Cardiac muscle cell (in vitro differentiated cells and primary cell): ENCODE results near the gene ADAR. TPM values are rescaled to one million over a fixed set of nuclear protein-coding genes. Genes with fewer than 3 reads are reported as not detected.
A peak's percentile ranks its signal among the peaks of the same experiment; 100 is the strongest.

Experiments
- DNase-seq, 2 donors: peaks; one replicate each; pipeline versions ENCODE4 v3.0.0 to v3.0.0-alpha.2; 2010 to 2017; ENCODE audit warnings: low read depth in 1 of 2, low spot score in 1 of 2
- H3K27ac ChIP-seq: fragments of 200-600 bp; sonication (generic); 2 replicates; pipeline ENCODE4 v1.5.1; 2016
- H3K27me3 ChIP-seq: fragments of 200-600 bp; sonication (generic); 2 replicates; pipeline ENCODE4 v1.6.0; 2016; ENCODE audit warnings: control low read depth
- H3K36me3 ChIP-seq: fragments of 200-600 bp; sonication (generic); 2 replicates; pipeline ENCODE4 v1.5.1; 2016; ENCODE audit warnings: control low read depth
- H3K4me1 ChIP-seq: fragments of 200-600 bp; sonication (generic); 2 replicates; pipeline ENCODE4 v1.8.1; 2017; ENCODE audit warnings: low read depth, mild to moderate bottlenecking, mixed run types
- H3K4me3 ChIP-seq: fragments of 200-600 bp; sonication (generic); 2 replicates; pipeline ENCODE4 v1.5.1; 2016; ENCODE audit warnings: mild to moderate bottlenecking
- H3K9me3 ChIP-seq: fragments of 200-600 bp; sonication (generic); 2 replicates; pipeline ENCODE4 v1.5.1; 2017; ENCODE audit warnings: low read depth, mild to moderate bottlenecking, control low read depth
- polyA plus RNA-seq: library from polyadenylated mRNA; unstranded; fragments of >200 nt; fragmentation: Nextera tagmentation; extraction: Ambion mirVana; gene quantifications from 2 replicates; pipeline ENCODE4 v1.2.1, GENCODE V29; 2016
- total RNA-seq: library from RNA; depleted of rRNA; stranded (reverse); fragments of >200 nt; gene quantifications from 2 replicates; pipeline ENCODE4 v1.2.3, GENCODE V29; 2016
- TF ChIP-seq, protein P1 (sequence below): IDR thresholded peaks from 2 replicates; pipeline ENCODE4 v1.5.1; 2012; ENCODE audit warnings: low read depth, mild to moderate bottlenecking, low read length

Gene ADAR
- total and polyA plus RNA-seq, 2 experiments from 2014 or later: 47.5 to 74.3 TPM

DNA sequence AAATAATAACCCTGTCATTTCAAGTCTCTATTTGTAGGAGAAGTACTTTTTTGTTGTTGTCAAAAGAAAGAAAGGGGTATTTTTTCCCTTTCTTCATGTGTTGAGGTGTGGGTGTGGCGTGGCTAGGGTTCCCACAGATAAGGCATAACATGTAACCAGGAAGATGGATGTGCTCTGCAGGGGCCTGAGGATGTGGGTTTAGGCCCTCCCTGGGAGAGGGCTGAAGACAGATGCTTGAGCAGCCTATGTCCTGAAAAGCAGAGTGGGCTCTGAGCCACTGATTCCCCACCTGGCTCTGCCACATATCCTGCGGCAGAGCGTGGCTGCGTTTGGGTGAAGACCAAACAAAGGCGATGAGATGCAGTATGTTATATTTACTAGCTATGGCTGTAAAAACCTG is 13.9 kb upstream of the ADAR start:
- H3K36me3 ChIP-seq: no peaks in the 10 kb centered on the region
- no peak overlapping the region for H3K4me3 ChIP-seq
- peak overlapping the region; percentile 18 for H3K27ac ChIP-seq
- TF ChIP-seq, protein P1, sequence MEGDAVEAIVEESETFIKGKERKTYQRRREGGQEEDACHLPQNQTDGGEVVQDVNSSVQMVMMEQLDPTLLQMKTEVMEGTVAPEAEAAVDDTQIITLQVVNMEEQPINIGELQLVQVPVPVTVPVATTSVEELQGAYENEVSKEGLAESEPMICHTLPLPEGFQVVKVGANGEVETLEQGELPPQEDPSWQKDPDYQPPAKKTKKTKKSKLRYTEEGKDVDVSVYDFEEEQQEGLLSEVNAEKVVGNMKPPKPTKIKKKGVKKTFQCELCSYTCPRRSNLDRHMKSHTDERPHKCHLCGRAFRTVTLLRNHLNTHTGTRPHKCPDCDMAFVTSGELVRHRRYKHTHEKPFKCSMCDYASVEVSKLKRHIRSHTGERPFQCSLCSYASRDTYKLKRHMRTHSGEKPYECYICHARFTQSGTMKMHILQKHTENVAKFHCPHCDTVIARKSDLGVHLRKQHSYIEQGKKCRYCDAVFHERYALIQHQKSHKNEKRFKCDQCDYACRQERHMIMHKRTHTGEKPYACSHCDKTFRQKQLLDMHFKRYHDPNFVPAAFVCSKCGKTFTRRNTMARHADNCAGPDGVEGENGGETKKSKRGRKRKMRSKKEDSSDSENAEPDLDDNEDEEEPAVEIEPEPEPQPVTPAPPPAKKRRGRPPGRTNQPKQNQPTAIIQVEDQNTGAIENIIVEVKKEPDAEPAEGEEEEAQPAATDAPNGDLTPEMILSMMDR: no peak
- no peaks in the 10 kb centered on the region for H3K9me3 ChIP-seq
- no peaks in the 10 kb centered on the region for H3K27me3 ChIP-seq
- H3K4me1 ChIP-seq: peaks cover 25% of the 10 kb centered on the region
- no peak for DNase-seq

DNA sequence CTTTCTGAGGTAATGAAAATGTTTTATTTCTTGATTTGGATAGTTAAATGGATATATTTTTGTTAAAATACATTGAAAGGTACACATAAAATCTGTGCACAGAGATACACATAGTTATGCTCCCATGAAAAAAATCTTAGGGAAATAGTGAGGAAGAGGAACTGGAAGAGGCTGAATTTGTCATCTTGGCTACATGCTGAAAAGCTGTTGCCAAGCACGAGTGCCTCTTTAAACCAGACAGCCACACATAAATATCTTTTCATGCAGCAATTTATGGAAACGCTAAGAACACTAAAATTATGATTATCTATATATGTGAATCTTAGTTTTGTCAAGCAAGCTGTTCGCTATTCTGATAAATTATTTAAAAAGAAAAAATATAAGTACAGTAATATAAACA is 12.8 kb upstream of the ADAR start:
- Histone ChIP-seq H3K36me3 (no peaks in the 10 kb centered on the region), H3K27me3 (no peaks in the 10 kb centered on the region), H3K27ac (no peak overlapping the region), H3K4me3 (no peak overlapping the region), H3K9me3 (no peaks in the 10 kb centered on the region), H3K4me1 (peaks cover 27% of the 10 kb centered on the region)
- TF ChIP-seq, protein P1: no peak
- no peak for DNase-seq

DNA sequence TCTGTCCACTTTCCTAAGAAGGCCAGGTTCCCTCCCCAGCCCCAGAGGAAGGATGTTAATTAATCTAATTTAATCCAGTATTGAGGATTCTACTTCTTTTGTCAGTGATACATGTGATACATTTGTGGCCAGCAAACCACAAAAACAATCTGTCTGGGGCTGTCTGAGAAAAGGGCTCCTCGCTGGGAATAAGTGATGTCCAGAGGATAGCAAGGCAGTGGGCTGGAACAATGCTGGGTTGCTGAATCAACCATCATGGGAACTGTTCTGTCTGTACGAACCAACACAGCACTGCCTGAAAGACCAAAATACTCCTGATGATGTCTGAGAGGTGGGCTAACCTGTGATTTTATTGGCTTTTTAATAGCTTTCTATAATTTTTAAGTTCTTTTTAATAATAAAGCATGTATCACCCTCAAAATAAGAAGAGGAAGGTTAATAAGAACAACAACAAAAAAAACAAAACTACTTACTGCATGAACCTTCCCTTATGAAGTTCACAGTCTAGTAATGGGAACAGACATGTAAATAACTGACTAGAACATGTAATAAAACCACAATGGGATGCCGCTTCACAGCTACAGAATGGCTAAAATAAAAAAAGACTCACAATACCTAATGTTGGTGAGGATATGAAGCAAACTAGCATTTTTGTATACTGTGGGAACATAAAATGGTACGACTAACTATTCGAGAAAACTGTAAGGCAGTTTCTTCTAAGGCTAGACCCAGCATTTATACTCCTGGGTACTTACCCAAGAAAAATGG is 11.4 kb upstream of the ADAR start:
- TF ChIP-seq, protein P1: no peak
- DNase-seq: no peak
- no peaks in the 10 kb centered on the region for H3K27me3 ChIP-seq
- no peaks in the 10 kb centered on the region for H3K9me3 ChIP-seq
- no peak overlapping the region for H3K27ac ChIP-seq
- no peak overlapping the region for H3K4me3 ChIP-seq
- peaks cover 27% of the 10 kb centered on the region for H3K4me1 ChIP-seq
- no peaks in the 10 kb centered on the region for H3K36me3 ChIP-seq

DNA sequence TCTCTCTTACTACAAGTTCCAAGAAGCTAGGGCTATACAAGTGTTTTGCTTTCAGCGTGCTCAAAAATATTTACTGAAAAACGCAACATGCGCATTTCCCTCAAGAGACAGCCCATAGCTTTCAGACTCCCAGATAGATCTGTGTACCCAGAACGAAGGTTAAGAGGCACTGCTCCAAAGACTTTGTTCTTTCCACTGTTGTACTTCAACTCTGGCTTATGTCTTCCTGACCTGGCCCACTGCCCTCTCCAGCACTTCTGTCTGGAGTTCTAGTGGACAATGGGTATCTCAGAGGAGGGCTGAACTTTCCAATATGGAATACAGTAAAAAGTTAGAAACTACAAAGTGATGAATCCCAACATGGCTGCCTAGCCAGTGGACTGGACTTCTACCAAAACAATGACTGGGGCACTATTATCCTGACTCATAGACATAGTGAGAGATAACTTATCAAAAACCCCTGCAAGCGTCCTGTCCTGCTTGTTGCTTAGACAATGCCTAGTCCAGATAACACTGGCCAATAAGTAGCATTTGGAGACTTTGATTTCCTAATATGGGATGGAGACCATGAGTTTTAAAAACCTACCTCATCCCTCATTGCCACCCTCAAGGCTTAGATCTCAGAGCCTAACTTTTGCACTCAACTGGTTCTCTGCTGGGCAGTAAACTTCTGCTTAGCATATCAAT is 8.8 kb upstream of the ADAR start:
- no peak overlapping the region for H3K4me3 ChIP-seq

DNA sequence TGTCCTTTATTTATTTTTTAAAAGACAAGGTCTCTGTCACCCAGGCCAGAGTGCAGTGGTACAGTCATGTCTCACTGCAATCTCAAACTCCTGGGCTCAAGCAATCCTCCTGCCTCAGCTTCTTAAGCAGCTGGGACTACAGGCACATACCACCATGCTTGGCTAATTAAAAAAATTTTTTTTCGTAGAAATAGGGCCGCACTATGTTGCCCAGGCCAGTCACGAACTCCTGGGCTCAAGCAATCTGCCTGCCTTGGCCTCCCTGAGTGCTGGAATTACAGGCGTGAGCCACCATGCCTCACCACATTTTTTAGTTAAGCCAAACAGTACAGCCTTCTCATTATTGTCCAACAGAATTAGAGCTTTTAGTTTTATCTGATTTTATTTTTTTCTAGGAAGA is 7.4 kb upstream of the ADAR start:
- H3K4me3 ChIP-seq: no peak overlapping the region
- no peaks in the 10 kb centered on the region for H3K27me3 ChIP-seq
- H3K36me3 ChIP-seq: no peaks in the 10 kb centered on the region
- no peak for DNase-seq
- H3K4me1 ChIP-seq: peaks cover 16% of the 10 kb centered on the region
- TF ChIP-seq, protein P1: no peak
- H3K9me3 ChIP-seq: no peaks in the 10 kb centered on the region
- H3K27ac ChIP-seq: no peak overlapping the region

More for the DNA sequence above, 8.8 kb upstream of the ADAR start:
- Histone ChIP-seq H3K9me3 (no peaks in the 10 kb centered on the region), H3K27ac (no peak overlapping the region), H3K36me3 (no peaks in the 10 kb centered on the region), H3K27me3 (no peaks in the 10 kb centered on the region), H3K4me1 (peaks cover 17% of the 10 kb centered on the region)
- TF ChIP-seq, protein P1: no peak
- peak in 1 of 2 donors; percentile 53 for DNase-seq
